H9 (cell line): Measurements from ENCODE around the gene DUOX1. TPM values are rescaled to one million over a fixed set of nuclear protein-coding genes. Genes with fewer than 3 reads are reported as not detected.

Source experiments
- DNase-seq: peaks from one replicate; pipeline ENCODE4 v3.0.0-alpha.2; 2017
- H2AFZ ChIP-seq: one replicate; pipeline ENCODE4 v1.6.1; 2013; ENCODE audit warnings: mild to moderate bottlenecking, low read length, control low read depth, moderate library complexity
- H2AK5ac ChIP-seq: 2 replicates; pipeline ENCODE4 v1.6.1; 2013; ENCODE audit warnings: low read length, control low read depth, mixed read lengths; ENCODE audit not compliant: insufficient read length
- H2BK120ac ChIP-seq: one replicate; pipeline ENCODE4 v1.6.1; 2013; ENCODE audit warnings: low read depth, mild to moderate bottlenecking, low read length, control low read depth, inconsistent platforms; ENCODE audit not compliant: poor library complexity, severe bottlenecking
- H2BK12ac ChIP-seq: 2 replicates; pipeline ENCODE4 v1.6.1; 2013; ENCODE audit warnings: low read length, control low read depth, mixed read lengths, low read depth; ENCODE audit not compliant: insufficient read length
- H2BK15ac ChIP-seq: 2 replicates; pipeline ENCODE4 v1.6.1; 2013; ENCODE audit warnings: low read depth, low read length, control low read depth
- H2BK20ac ChIP-seq: one replicate; pipeline ENCODE4 v1.6.1; 2013; ENCODE audit warnings: low read depth, mild to moderate bottlenecking, low read length, control low read depth, inconsistent platforms; ENCODE audit not compliant: poor library complexity, severe bottlenecking
- H2BK5ac ChIP-seq: 2 replicates; pipeline ENCODE4 v1.6.1; 2013; ENCODE audit warnings: low read length, control low read depth, mixed read lengths; ENCODE audit not compliant: insufficient read length
- H3K14ac ChIP-seq: 2 replicates; pipeline ENCODE4 v1.6.1; 2013; ENCODE audit warnings: low read length, control low read depth; ENCODE audit not compliant: insufficient read depth
- H3K18ac ChIP-seq: 2 replicates; pipeline ENCODE4 v1.6.1; 2013; ENCODE audit warnings: low read depth, mild to moderate bottlenecking, mixed read lengths, low read length, control low read depth; ENCODE audit not compliant: insufficient read length
- H3K23ac ChIP-seq: 2 replicates; pipeline ENCODE4 v1.6.1; 2013; ENCODE audit warnings: low read length, control low read depth, mixed read lengths, low read depth; ENCODE audit not compliant: insufficient read length
- H3K23me2 ChIP-seq: 2 replicates; pipeline ENCODE4 v1.6.1; 2013; ENCODE audit warnings: low read depth, mild to moderate bottlenecking, mixed read lengths, low read length, control low read depth; ENCODE audit not compliant: insufficient read length, poor library complexity, severe bottlenecking
- H3K27ac ChIP-seq: 2 replicates; pipeline ENCODE4 v1.5.1; 2013; ENCODE audit warnings: low read length, control low read depth, mixed read lengths, low read depth; ENCODE audit not compliant: insufficient read length
- H3K27me3 ChIP-seq: 2 replicates; pipeline ENCODE4 v1.6.1; 2013; ENCODE audit warnings: low read length, control low read depth, inconsistent platforms; ENCODE audit not compliant: insufficient read depth
- H3K4ac ChIP-seq: 2 replicates; pipeline ENCODE4 v1.6.1; 2013; ENCODE audit warnings: low read depth, mild to moderate bottlenecking, control low read depth, inconsistent platforms, low read length, moderate library complexity
- H3K4me1 ChIP-seq: 2 replicates; pipeline ENCODE4 v1.6.1; 2013; ENCODE audit warnings: low read length, control low read depth, inconsistent platforms; ENCODE audit not compliant: insufficient read depth
- H3K4me2 ChIP-seq: 2 replicates; pipeline ENCODE4 v1.6.1; 2013; ENCODE audit warnings: low read length, control low read depth, mixed read lengths; ENCODE audit not compliant: insufficient read length, insufficient read depth
- H3K56ac ChIP-seq: 2 replicates; pipeline ENCODE4 v1.6.1; 2013; ENCODE audit warnings: low read depth, mild to moderate bottlenecking, mixed read lengths, low read length, control low read depth; ENCODE audit not compliant: insufficient read length
- H3K79me1 ChIP-seq: 2 replicates; pipeline ENCODE4 v1.6.1; 2013; ENCODE audit warnings: low read depth, mild to moderate bottlenecking, moderate library complexity, low read length, control low read depth, inconsistent platforms; ENCODE audit not compliant: insufficient read depth, poor library complexity, severe bottlenecking
- H3K79me2 ChIP-seq: 2 replicates; pipeline ENCODE4 v1.6.1; 2013; ENCODE audit warnings: low read length, control low read depth, inconsistent platforms; ENCODE audit not compliant: insufficient read depth
- H3K9ac ChIP-seq: 2 replicates; pipeline ENCODE4 v1.6.1; 2013; ENCODE audit warnings: low read length, control low read depth, mixed read lengths; ENCODE audit not compliant: insufficient read length; ENCODE audit errors: extremely low read depth
- H3K9me3 ChIP-seq: one replicate; pipeline ENCODE4 v1.6.1; 2013; ENCODE audit warnings: low read depth, low read length, inconsistent platforms; ENCODE audit not compliant: control insufficient read depth
- H3T11ph ChIP-seq: one replicate; pipeline ENCODE4 v1.6.1; 2013; ENCODE audit warnings: mild to moderate bottlenecking, low read length, control low read depth, inconsistent platforms
- H4K20me1 ChIP-seq: one replicate; pipeline ENCODE4 v1.6.1; 2013; ENCODE audit not compliant: control insufficient read depth, insufficient read length, insufficient read depth
- H4K5ac ChIP-seq: 2 replicates; pipeline ENCODE4 v1.6.1; 2013; ENCODE audit warnings: low read depth, mild to moderate bottlenecking, mixed read lengths, low read length, control low read depth; ENCODE audit not compliant: insufficient read length
- H4K8ac ChIP-seq: replicated peaks from 2 replicates; pipeline ENCODE4 v1.6.1; 2013; ENCODE audit warnings: low read length, control low read depth, mixed read lengths, low read depth; ENCODE audit not compliant: insufficient read length
- H4K91ac ChIP-seq: 2 replicates; pipeline ENCODE4 v1.6.1; 2013; ENCODE audit warnings: low read depth, mild to moderate bottlenecking, moderate library complexity, mixed read lengths, low read length, control low read depth; ENCODE audit not compliant: insufficient read length
- H3K27ac Mint-ChIP-seq, 3 experiments: 2 replicates in 2 of 3; 3 replicates in 1 of 3; pipeline ENCODE4 v1.8.0; 2020 to 2021; ENCODE audit warnings: mixed read lengths in 3 of 3, mild to moderate bottlenecking in 1 of 3, moderate library complexity in 1 of 3
- H3K27me3 Mint-ChIP-seq: 2 replicates; pipeline ENCODE4 v1.8.0; 2021; ENCODE audit warnings: low read depth, mild to moderate bottlenecking, moderate library complexity, mixed read lengths
- H3K36me3 Mint-ChIP-seq, 3 experiments: 2 replicates in 2 of 3; 3 replicates in 1 of 3; pipeline ENCODE4 v1.8.0; 2020 to 2021; ENCODE audit warnings: low read depth in 3 of 3, mixed read lengths in 3 of 3; ENCODE audit not compliant: insufficient read depth in 1 of 3
- H3K4me1 Mint-ChIP-seq, 2 experiments: 2 replicates each; pipeline ENCODE4 v1.8.0; 2020; ENCODE audit warnings: mixed read lengths in 2 of 2
- H3K4me3 Mint-ChIP-seq, 2 experiments: 2 replicates in 1 of 2; 3 replicates in 1 of 2; pipeline ENCODE4 v1.8.0; 2020 to 2021; ENCODE audit warnings: mild to moderate bottlenecking in 2 of 2, mixed read lengths in 2 of 2, moderate library complexity in 1 of 2
- H3K9me3 Mint-ChIP-seq, 2 experiments: 2 replicates in 1 of 2; 3 replicates in 1 of 2; pipeline ENCODE4 v1.8.0; 2020; ENCODE audit warnings: mild to moderate bottlenecking in 2 of 2, mixed read lengths in 2 of 2, moderate library complexity in 1 of 2
- WGBS: extraction: QIAGEN DNeasy Blood & Tissue Kit; methylation state at CpG from one replicate; pipeline ENCODE4 v1.1.7; 2013; ENCODE audit warnings: missing lambda C conversion rate, low lambda C conversion rate, mixed read lengths; ENCODE audit not compliant: insufficient read length; ENCODE audit errors: extremely low coverage; 5-methylcytosine and 5-hydroxymethylcytosine counted together
- total RNA-seq: library from RNA; stranded (reverse); gene quantifications from 2 replicates; pipeline ENCODE4 v1.2.1, GENCODE V29; 2021
- TF ChIP-seq, protein P1 (sequence below): fragments of 200-600 bp; sonication (generic); conservative IDR thresholded peaks from 3 replicates; pipeline ENCODE4 v1.8.0; 2021; ENCODE audit warnings: antibody characterized with exemption, mild to moderate bottlenecking

The DUOX1 gene
- total RNA-seq, 1 experiment from 2014 or later = 2.6 TPM

DNA sequence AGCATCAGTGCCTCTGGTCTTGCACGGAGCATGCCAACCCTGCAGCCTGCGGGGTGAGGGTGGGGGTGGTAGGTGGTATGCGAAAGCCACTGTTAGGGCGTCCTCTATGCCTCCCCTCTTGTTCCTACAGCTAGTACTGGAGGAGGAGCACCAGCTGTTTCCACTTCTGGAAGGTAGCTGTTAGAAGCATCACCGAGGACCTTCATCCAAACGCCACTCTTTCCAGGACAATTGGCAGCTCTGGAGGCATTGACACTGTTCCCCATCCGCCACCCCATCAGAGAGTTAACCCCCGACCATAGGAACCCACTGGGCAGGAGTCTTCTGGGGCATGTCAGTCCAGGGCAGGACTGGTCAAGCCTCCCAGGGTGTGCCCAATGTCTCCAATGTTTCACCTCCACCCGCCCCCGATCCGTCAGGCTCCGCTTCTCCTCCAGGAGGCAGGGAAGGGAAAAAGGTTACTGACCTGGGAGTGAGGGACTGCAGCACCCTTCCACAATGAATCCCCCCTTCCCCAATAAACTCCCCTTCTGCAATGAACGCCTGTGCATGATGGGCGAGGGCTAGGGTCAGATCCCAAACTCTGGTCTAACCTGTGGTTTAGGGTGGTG is 16.3 kb upstream of the DUOX1 start:
- Histone ChIP-seq H3K4me1 (no peaks in the 10 kb centered on the region; the same call in 1 of the 2 replicates), H3K27me3 (peaks cover 78% of the 10 kb centered on the region), H3K79me1 (no peaks in the 10 kb centered on the region), H4K91ac (no peak overlapping the region), H3K79me2 (no peaks in the 10 kb centered on the region), H3K27ac (no peak overlapping the region), H2AFZ (no peak overlapping the region), H2BK5ac (no peak overlapping the region), H3K56ac (no peak overlapping the region), H3T11ph (no peak overlapping the region), H3K4ac (no peak overlapping the region), H2BK12ac (no peak overlapping the region), H3K23ac (no peak overlapping the region), H3K18ac (no peak overlapping the region), H3K9ac (no peak overlapping the region), H3K4me2 (peak overlapping the region; percentile 54), H4K5ac (no peak overlapping the region), H2BK20ac (no peak overlapping the region), H4K20me1 (peaks cover 6% of the 10 kb centered on the region), H3K9me3 (no peaks in the 10 kb centered on the region), H3K14ac (no peak overlapping the region), H3K23me2 (peaks cover 2% of the 10 kb centered on the region), H2AK5ac (no peak overlapping the region), H4K8ac (no peak overlapping the region), H2BK120ac (no peak overlapping the region), H2BK15ac (no peak overlapping the region)
- peaks cover 91% of the 10 kb centered on the region for H3K27me3 Mint-ChIP-seq
- H3K36me3 Mint-ChIP-seq = no peaks in the 10 kb centered on the region; a peak in 2 of 7 replicates
- peaks cover 6 to 13% of the 10 kb centered on the region in 2 experiments for H3K9me3 Mint-ChIP-seq
- DNase-seq = no peak
- peaks cover 20 to 38% of the 10 kb centered on the region in 2 experiments for H3K4me1 Mint-ChIP-seq
- no peak overlapping the region for H3K27ac Mint-ChIP-seq
- no CpG with 5 or more reads among the region's 14 CpGs for WGBS
- peak overlapping the region; percentile 57 to 73 for H3K4me3 Mint-ChIP-seq
- TF ChIP-seq, protein P1, sequence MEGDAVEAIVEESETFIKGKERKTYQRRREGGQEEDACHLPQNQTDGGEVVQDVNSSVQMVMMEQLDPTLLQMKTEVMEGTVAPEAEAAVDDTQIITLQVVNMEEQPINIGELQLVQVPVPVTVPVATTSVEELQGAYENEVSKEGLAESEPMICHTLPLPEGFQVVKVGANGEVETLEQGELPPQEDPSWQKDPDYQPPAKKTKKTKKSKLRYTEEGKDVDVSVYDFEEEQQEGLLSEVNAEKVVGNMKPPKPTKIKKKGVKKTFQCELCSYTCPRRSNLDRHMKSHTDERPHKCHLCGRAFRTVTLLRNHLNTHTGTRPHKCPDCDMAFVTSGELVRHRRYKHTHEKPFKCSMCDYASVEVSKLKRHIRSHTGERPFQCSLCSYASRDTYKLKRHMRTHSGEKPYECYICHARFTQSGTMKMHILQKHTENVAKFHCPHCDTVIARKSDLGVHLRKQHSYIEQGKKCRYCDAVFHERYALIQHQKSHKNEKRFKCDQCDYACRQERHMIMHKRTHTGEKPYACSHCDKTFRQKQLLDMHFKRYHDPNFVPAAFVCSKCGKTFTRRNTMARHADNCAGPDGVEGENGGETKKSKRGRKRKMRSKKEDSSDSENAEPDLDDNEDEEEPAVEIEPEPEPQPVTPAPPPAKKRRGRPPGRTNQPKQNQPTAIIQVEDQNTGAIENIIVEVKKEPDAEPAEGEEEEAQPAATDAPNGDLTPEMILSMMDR = no peak
